ENCODE measurements around the gene MAPRE2.

Gene MAPRE2

DNA sequence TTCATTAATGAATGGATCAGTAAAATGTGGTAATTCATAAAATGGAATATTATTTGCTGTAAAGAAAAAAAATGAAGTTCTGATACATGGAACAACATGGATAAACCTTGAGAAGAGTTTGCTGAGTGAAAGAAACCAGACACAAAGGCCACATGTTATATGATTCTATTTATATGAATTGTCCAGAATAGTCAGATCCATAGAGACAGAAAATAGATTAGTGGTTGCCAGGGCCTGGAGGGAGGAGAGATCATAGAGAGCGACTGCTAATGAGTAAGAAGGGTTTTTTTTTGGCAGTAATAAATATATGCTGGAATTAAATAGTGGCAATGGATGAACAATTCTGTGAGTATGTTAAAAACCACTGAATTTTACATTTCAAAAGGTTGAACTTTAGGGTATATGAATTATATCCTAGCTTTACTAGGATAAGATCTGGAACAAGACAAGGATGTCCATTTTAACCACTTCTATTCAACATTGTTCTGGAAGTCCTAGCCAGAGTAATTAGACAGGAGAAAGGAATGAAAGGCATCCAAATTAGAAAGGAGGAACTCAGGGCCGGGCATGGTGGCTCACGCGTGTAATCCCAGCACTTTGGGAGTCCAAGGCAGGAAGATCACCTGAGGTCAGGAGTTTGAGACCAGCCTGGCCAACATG lies 48.8 kb downstream of the MAPRE2 start:
- TF ChIP-seq, protein P1, sequence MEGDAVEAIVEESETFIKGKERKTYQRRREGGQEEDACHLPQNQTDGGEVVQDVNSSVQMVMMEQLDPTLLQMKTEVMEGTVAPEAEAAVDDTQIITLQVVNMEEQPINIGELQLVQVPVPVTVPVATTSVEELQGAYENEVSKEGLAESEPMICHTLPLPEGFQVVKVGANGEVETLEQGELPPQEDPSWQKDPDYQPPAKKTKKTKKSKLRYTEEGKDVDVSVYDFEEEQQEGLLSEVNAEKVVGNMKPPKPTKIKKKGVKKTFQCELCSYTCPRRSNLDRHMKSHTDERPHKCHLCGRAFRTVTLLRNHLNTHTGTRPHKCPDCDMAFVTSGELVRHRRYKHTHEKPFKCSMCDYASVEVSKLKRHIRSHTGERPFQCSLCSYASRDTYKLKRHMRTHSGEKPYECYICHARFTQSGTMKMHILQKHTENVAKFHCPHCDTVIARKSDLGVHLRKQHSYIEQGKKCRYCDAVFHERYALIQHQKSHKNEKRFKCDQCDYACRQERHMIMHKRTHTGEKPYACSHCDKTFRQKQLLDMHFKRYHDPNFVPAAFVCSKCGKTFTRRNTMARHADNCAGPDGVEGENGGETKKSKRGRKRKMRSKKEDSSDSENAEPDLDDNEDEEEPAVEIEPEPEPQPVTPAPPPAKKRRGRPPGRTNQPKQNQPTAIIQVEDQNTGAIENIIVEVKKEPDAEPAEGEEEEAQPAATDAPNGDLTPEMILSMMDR (IDR thresholded peaks at IDR 0.05; ENCODE audit: poor library complexity, severe bottlenecking) = no peak
- H3K36me3 ChIP-seq (ENCODE audit: low read depth) = no peaks in the 10 kb centered on the region
- no peak overlapping the region for H3K4me3 ChIP-seq (ENCODE audit: severe bottlenecking)
- H3K4me1 ChIP-seq (ENCODE audit: insufficient read depth, poor library complexity, severe bottlenecking) = no peaks in the 10 kb centered on the region
- DNase-seq (ENCODE audit: low spot score) (no peak), ATAC-seq (ENCODE audit: low read depth) (no peak)
- no peaks in the 10 kb centered on the region for H3K27me3 ChIP-seq (ENCODE audit: insufficient read depth, poor library complexity, severe bottlenecking)
- no peak overlapping the region for H3K27ac ChIP-seq (ENCODE audit: poor library complexity, severe bottlenecking)
- no peaks in the 10 kb centered on the region for H3K9me3 ChIP-seq (ENCODE audit: severe bottlenecking)

DNA sequence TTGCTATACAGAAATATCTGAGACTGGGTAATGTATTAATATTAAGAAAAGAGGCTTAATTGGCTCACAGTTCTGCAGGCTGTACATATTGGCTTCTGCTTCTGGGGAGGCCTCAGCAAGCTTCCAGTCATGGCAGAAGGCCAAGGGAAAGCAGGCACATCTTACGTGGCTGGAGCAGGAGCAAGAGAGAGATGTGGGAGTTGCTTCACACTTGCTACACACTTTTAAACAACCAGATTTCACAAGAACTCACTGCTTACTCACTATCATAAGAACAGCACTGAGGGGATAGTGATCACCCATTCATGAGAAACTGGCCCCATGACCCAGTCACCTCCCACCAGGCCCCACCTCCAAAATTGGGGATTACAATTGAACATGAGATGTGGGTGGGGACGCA lies 50.6 kb downstream of the MAPRE2 start:
- Histone ChIP-seq H3K27me3 (ENCODE audit: insufficient read depth, poor library complexity, severe bottlenecking) (no peaks in the 10 kb centered on the region), H3K9me3 (ENCODE audit: severe bottlenecking) (no peaks in the 10 kb centered on the region), H3K4me1 (ENCODE audit: insufficient read depth, poor library complexity, severe bottlenecking) (no peaks in the 10 kb centered on the region), H3K36me3 (ENCODE audit: low read depth) (no peaks in the 10 kb centered on the region), H3K27ac (ENCODE audit: poor library complexity, severe bottlenecking) (no peak overlapping the region), H3K4me3 (ENCODE audit: severe bottlenecking) (no peak overlapping the region)
- ATAC-seq (ENCODE audit: low read depth) = no peak
- TF ChIP-seq, protein P1 (IDR thresholded peaks at IDR 0.05; ENCODE audit: poor library complexity, severe bottlenecking) = no peak
- no peak for DNase-seq (ENCODE audit: low spot score)

DNA sequence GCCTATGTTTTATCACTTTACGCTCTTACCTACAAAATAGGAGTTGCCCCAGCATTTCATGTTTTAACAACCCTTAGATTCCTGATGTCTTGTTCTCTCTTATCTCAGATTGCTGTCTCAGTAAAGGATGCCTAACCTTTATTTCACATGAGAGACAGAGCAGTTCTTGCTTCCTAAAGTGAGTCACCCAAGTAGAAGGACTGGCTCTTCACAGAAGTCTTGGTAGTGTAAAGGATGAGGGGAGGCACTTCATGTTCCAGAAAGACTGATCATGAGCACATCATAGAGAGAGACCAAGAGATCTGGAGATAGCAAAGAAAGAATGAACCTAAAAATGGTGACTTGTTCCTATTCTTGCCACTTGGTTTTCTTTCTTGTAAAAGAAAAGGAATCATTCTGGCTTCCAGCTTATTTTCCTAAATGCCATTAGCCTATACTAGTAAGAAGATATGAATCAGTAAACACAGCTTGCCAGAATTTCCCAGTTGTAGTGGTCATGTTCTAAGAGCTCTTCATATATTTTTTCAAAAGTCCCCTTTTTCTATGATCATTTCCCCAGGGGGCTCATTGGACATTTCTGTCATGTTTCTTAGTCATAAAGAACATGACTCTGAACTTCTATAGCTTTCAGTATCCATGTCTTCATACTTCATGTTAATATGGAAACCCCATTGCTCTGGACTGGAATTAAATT lies 54.9 kb downstream of the MAPRE2 start:
- no peaks in the 10 kb centered on the region for H3K36me3 ChIP-seq (ENCODE audit: low read depth)
- no peak overlapping the region for H3K4me3 ChIP-seq (ENCODE audit: severe bottlenecking)
- TF ChIP-seq, protein P1 (IDR thresholded peaks at IDR 0.05; ENCODE audit: poor library complexity, severe bottlenecking) = no peak
- no peak overlapping the region for H3K27ac ChIP-seq (ENCODE audit: poor library complexity, severe bottlenecking)
- H3K27me3 ChIP-seq (ENCODE audit: insufficient read depth, poor library complexity, severe bottlenecking) = no peaks in the 10 kb centered on the region
- H3K9me3 ChIP-seq (ENCODE audit: severe bottlenecking) = no peaks in the 10 kb centered on the region
- DNase-seq (ENCODE audit: low spot score) (no peak), ATAC-seq (ENCODE audit: low read depth) (no peak)
- no peaks in the 10 kb centered on the region for H3K4me1 ChIP-seq (ENCODE audit: insufficient read depth, poor library complexity, severe bottlenecking)

DNA sequence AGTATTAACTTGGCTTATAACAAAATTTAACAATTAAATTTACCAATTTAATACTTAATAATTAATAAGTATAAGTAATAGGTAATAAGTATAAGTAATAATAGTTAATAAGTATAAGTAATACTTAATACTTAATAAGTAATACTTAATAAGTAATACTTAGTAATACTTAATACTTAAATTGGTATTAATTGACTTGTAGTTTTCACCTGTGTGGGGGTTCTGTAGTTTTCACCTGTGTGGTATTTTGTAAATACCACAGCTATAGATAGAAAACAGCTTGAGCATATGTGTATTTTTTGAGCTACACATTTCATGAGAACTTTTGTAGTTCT lies 55.4 kb downstream of the MAPRE2 start:
- TF ChIP-seq, protein P1 (IDR thresholded peaks at IDR 0.05; ENCODE audit: poor library complexity, severe bottlenecking) = no peak
- Histone ChIP-seq H3K27ac (ENCODE audit: poor library complexity, severe bottlenecking) (no peak overlapping the region), H3K4me3 (ENCODE audit: severe bottlenecking) (no peak overlapping the region), H3K27me3 (ENCODE audit: insufficient read depth, poor library complexity, severe bottlenecking) (no peaks in the 10 kb centered on the region), H3K4me1 (ENCODE audit: insufficient read depth, poor library complexity, severe bottlenecking) (no peaks in the 10 kb centered on the region), H3K36me3 (ENCODE audit: low read depth) (no peaks in the 10 kb centered on the region), H3K9me3 (ENCODE audit: severe bottlenecking) (no peaks in the 10 kb centered on the region)
- no peak for ATAC-seq (ENCODE audit: low read depth)
- DNase-seq (ENCODE audit: low spot score) = no peak

DNA sequence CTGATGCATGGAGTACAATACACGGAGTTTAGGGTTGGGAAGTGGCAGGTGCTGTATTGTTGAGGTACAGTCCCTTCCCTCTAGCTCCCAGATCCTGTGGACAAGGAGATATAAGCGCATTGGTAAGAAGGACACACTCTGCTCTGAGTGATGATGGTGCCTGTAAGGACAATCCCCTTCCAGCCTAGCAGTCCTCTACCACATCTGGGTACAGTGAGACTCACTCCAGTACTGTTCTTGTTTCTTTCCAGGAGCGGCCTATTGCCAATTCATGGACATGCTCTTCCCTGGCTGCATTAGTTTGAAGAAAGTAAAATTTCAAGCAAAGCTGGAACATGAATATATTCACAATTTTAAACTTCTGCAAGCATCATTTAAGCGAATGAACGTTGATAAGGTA lies 56.0 kb downstream of the MAPRE2 start:
- Histone ChIP-seq H3K27ac (ENCODE audit: poor library complexity, severe bottlenecking) (no peak overlapping the region), H3K9me3 (ENCODE audit: severe bottlenecking) (no peaks in the 10 kb centered on the region), H3K4me3 (ENCODE audit: severe bottlenecking) (no peak overlapping the region), H3K4me1 (ENCODE audit: insufficient read depth, poor library complexity, severe bottlenecking) (no peaks in the 10 kb centered on the region), H3K36me3 (ENCODE audit: low read depth) (no peaks in the 10 kb centered on the region), H3K27me3 (ENCODE audit: insufficient read depth, poor library complexity, severe bottlenecking) (no peaks in the 10 kb centered on the region)
- TF ChIP-seq, protein P1 (IDR thresholded peaks at IDR 0.05; ENCODE audit: poor library complexity, severe bottlenecking) = no peak
- DNase-seq (ENCODE audit: low spot score) = no peak
- ATAC-seq (ENCODE audit: low read depth) = no peak

Data from RWPE2 (cell line).